Gastrocnemius medialis (tissue), 4 donors: ENCODE results near the gene NAV3.

Source experiments
- CTCF ChIP-seq, 5 experiments: fragments of 450-650 bp in 3 of 5; fragments of 200-600 bp in 2 of 5; sonication (generic) in 2 of 5; IDR thresholded peaks in 4 of 5; conservative IDR thresholded peaks in 1 of 5; 1 replicate in 4 of 5; 2 replicates in 1 of 5; pipeline ENCODE4 v1.5.1; 2016 to 2019; ENCODE audit warnings: antibody characterized with exemption in 5 of 5, mild to moderate bottlenecking in 3 of 5, moderate library complexity in 3 of 5
- POLR2A ChIP-seq, 2 donors: fragments of 450-650 bp; IDR thresholded peaks; one replicate each; pipeline ENCODE4 v1.6.1; 2017; ENCODE audit warnings: antibody characterized with exemption in 2 of 2, mild to moderate bottlenecking in 2 of 2, moderate library complexity in 2 of 2

- no peak for TF ChIP-seq CTCF (IDR thresholded peaks at IDR 0.05 in 4 of 5, conservative IDR thresholded peaks at IDR 0.05 in 1 of 5)
- TF ChIP-seq POLR2A (IDR thresholded peaks at IDR 0.05), result no peak
Measured at GRCh38 chr12:78037707-78038106, 207.0 kb downstream of the NAV3 start.
